HEK293 (cell line): ENCODE results near the gene ZNF469.

Experiments
- CTCF ChIP-seq: fragments of 450-650 bp; formaldehyde crosslinking; IDR thresholded peaks from 2 replicates; pipeline ENCODE4 v1.5.1; 2016; ENCODE audit warnings: missing biosample characterization, missing genetic modification characterization
- YY1 ChIP-seq: fragments of 450-650 bp; formaldehyde crosslinking; IDR thresholded peaks from 2 replicates; pipeline ENCODE4 v1.5.1; 2018; ENCODE audit warnings: missing biosample characterization, missing genetic modification characterization
- ZNF184 ChIP-seq: fragments of 450-650 bp; IDR thresholded peaks from 2 replicates; pipeline ENCODE4 v1.5.1; 2018; ENCODE audit warnings: missing biosample characterization, mild to moderate bottlenecking, missing genetic modification characterization
- ZNF48 ChIP-seq: fragments of 450-650 bp; formaldehyde crosslinking; IDR thresholded peaks from 2 replicates; pipeline ENCODE4 v1.5.1; 2016; ENCODE audit warnings: missing biosample characterization, missing genetic modification characterization
- ZNF639 ChIP-seq: fragments of 450-650 bp; formaldehyde crosslinking; IDR thresholded peaks from 2 replicates; pipeline ENCODE4 v1.5.1; 2016; ENCODE audit warnings: missing biosample characterization, missing genetic modification characterization

- TF ChIP-seq ZNF639 (no peak), CTCF (tag by site-specific recombination) (no peak), ZNF48 (no peak), YY1 (tag by site-specific recombination) (no peak), ZNF184 (tag by site-specific recombination) (no peak)
Measured at GRCh38 chr16:88403794-88404581, 21.2 kb downstream of the ZNF469 start.
